H9 (cell line): ENCODE data around the gene SLC35A4. TPM values are rescaled to one million over a fixed set of nuclear protein-coding genes. Genes with fewer than 3 reads are reported as not detected.

Source experiments
- DNase-seq: peaks from one replicate; pipeline ENCODE4 v3.0.0-alpha.2; 2017
- H2AFZ ChIP-seq: one replicate; pipeline ENCODE4 v1.6.1; 2013; ENCODE audit warnings: mild to moderate bottlenecking, low read length, control low read depth, moderate library complexity
- H2AK5ac ChIP-seq: 2 replicates; pipeline ENCODE4 v1.6.1; 2013; ENCODE audit warnings: low read length, control low read depth, mixed read lengths; ENCODE audit not compliant: insufficient read length
- H2BK120ac ChIP-seq: one replicate; pipeline ENCODE4 v1.6.1; 2013; ENCODE audit warnings: low read depth, mild to moderate bottlenecking, low read length, control low read depth, inconsistent platforms; ENCODE audit not compliant: poor library complexity, severe bottlenecking
- H2BK12ac ChIP-seq: 2 replicates; pipeline ENCODE4 v1.6.1; 2013; ENCODE audit warnings: low read length, control low read depth, mixed read lengths, low read depth; ENCODE audit not compliant: insufficient read length
- H2BK15ac ChIP-seq: 2 replicates; pipeline ENCODE4 v1.6.1; 2013; ENCODE audit warnings: low read depth, low read length, control low read depth
- H2BK20ac ChIP-seq: one replicate; pipeline ENCODE4 v1.6.1; 2013; ENCODE audit warnings: low read depth, mild to moderate bottlenecking, low read length, control low read depth, inconsistent platforms; ENCODE audit not compliant: poor library complexity, severe bottlenecking
- H2BK5ac ChIP-seq: 2 replicates; pipeline ENCODE4 v1.6.1; 2013; ENCODE audit warnings: low read length, control low read depth, mixed read lengths; ENCODE audit not compliant: insufficient read length
- H3K14ac ChIP-seq: 2 replicates; pipeline ENCODE4 v1.6.1; 2013; ENCODE audit warnings: low read length, control low read depth; ENCODE audit not compliant: insufficient read depth
- H3K18ac ChIP-seq: 2 replicates; pipeline ENCODE4 v1.6.1; 2013; ENCODE audit warnings: low read depth, mild to moderate bottlenecking, mixed read lengths, low read length, control low read depth; ENCODE audit not compliant: insufficient read length
- H3K23ac ChIP-seq: 2 replicates; pipeline ENCODE4 v1.6.1; 2013; ENCODE audit warnings: low read length, control low read depth, mixed read lengths, low read depth; ENCODE audit not compliant: insufficient read length
- H3K23me2 ChIP-seq: 2 replicates; pipeline ENCODE4 v1.6.1; 2013; ENCODE audit warnings: low read depth, mild to moderate bottlenecking, mixed read lengths, low read length, control low read depth; ENCODE audit not compliant: insufficient read length, poor library complexity, severe bottlenecking
- H3K27ac ChIP-seq: 2 replicates; pipeline ENCODE4 v1.5.1; 2013; ENCODE audit warnings: low read length, control low read depth, mixed read lengths, low read depth; ENCODE audit not compliant: insufficient read length
- H3K27me3 ChIP-seq: 2 replicates; pipeline ENCODE4 v1.6.1; 2013; ENCODE audit warnings: low read length, control low read depth, inconsistent platforms; ENCODE audit not compliant: insufficient read depth
- H3K4ac ChIP-seq: 2 replicates; pipeline ENCODE4 v1.6.1; 2013; ENCODE audit warnings: low read depth, mild to moderate bottlenecking, control low read depth, inconsistent platforms, low read length, moderate library complexity
- H3K4me1 ChIP-seq: 2 replicates; pipeline ENCODE4 v1.6.1; 2013; ENCODE audit warnings: low read length, control low read depth, inconsistent platforms; ENCODE audit not compliant: insufficient read depth
- H3K4me2 ChIP-seq: 2 replicates; pipeline ENCODE4 v1.6.1; 2013; ENCODE audit warnings: low read length, control low read depth, mixed read lengths; ENCODE audit not compliant: insufficient read length, insufficient read depth
- H3K56ac ChIP-seq: 2 replicates; pipeline ENCODE4 v1.6.1; 2013; ENCODE audit warnings: low read depth, mild to moderate bottlenecking, mixed read lengths, low read length, control low read depth; ENCODE audit not compliant: insufficient read length
- H3K79me1 ChIP-seq: 2 replicates; pipeline ENCODE4 v1.6.1; 2013; ENCODE audit warnings: low read depth, mild to moderate bottlenecking, moderate library complexity, low read length, control low read depth, inconsistent platforms; ENCODE audit not compliant: insufficient read depth, poor library complexity, severe bottlenecking
- H3K79me2 ChIP-seq: 2 replicates; pipeline ENCODE4 v1.6.1; 2013; ENCODE audit warnings: low read length, control low read depth, inconsistent platforms; ENCODE audit not compliant: insufficient read depth
- H3K9ac ChIP-seq: 2 replicates; pipeline ENCODE4 v1.6.1; 2013; ENCODE audit warnings: low read length, control low read depth, mixed read lengths; ENCODE audit not compliant: insufficient read length; ENCODE audit errors: extremely low read depth
- H3K9me3 ChIP-seq: one replicate; pipeline ENCODE4 v1.6.1; 2013; ENCODE audit warnings: low read depth, low read length, inconsistent platforms; ENCODE audit not compliant: control insufficient read depth
- H3T11ph ChIP-seq: one replicate; pipeline ENCODE4 v1.6.1; 2013; ENCODE audit warnings: mild to moderate bottlenecking, low read length, control low read depth, inconsistent platforms
- H4K20me1 ChIP-seq: one replicate; pipeline ENCODE4 v1.6.1; 2013; ENCODE audit not compliant: control insufficient read depth, insufficient read length, insufficient read depth
- H4K5ac ChIP-seq: 2 replicates; pipeline ENCODE4 v1.6.1; 2013; ENCODE audit warnings: low read depth, mild to moderate bottlenecking, mixed read lengths, low read length, control low read depth; ENCODE audit not compliant: insufficient read length
- H4K8ac ChIP-seq: replicated peaks from 2 replicates; pipeline ENCODE4 v1.6.1; 2013; ENCODE audit warnings: low read length, control low read depth, mixed read lengths, low read depth; ENCODE audit not compliant: insufficient read length
- H4K91ac ChIP-seq: 2 replicates; pipeline ENCODE4 v1.6.1; 2013; ENCODE audit warnings: low read depth, mild to moderate bottlenecking, moderate library complexity, mixed read lengths, low read length, control low read depth; ENCODE audit not compliant: insufficient read length
- H3K27ac Mint-ChIP-seq, 3 experiments: 2 replicates in 2 of 3; 3 replicates in 1 of 3; pipeline ENCODE4 v1.8.0; 2020 to 2021; ENCODE audit warnings: mixed read lengths in 3 of 3, mild to moderate bottlenecking in 1 of 3, moderate library complexity in 1 of 3
- H3K27me3 Mint-ChIP-seq: 2 replicates; pipeline ENCODE4 v1.8.0; 2021; ENCODE audit warnings: low read depth, mild to moderate bottlenecking, moderate library complexity, mixed read lengths
- H3K36me3 Mint-ChIP-seq, 3 experiments: 2 replicates in 2 of 3; 3 replicates in 1 of 3; pipeline ENCODE4 v1.8.0; 2020 to 2021; ENCODE audit warnings: low read depth in 3 of 3, mixed read lengths in 3 of 3; ENCODE audit not compliant: insufficient read depth in 1 of 3
- H3K4me1 Mint-ChIP-seq, 2 experiments: 2 replicates each; pipeline ENCODE4 v1.8.0; 2020; ENCODE audit warnings: mixed read lengths in 2 of 2
- H3K4me3 Mint-ChIP-seq, 2 experiments: 2 replicates in 1 of 2; 3 replicates in 1 of 2; pipeline ENCODE4 v1.8.0; 2020 to 2021; ENCODE audit warnings: mild to moderate bottlenecking in 2 of 2, mixed read lengths in 2 of 2, moderate library complexity in 1 of 2
- H3K9me3 Mint-ChIP-seq, 2 experiments: 2 replicates in 1 of 2; 3 replicates in 1 of 2; pipeline ENCODE4 v1.8.0; 2020; ENCODE audit warnings: mild to moderate bottlenecking in 2 of 2, mixed read lengths in 2 of 2, moderate library complexity in 1 of 2
- CTCF ChIP-seq: fragments of 200-600 bp; sonication (generic); conservative IDR thresholded peaks from 3 replicates; pipeline ENCODE4 v1.8.0; 2021; ENCODE audit warnings: antibody characterized with exemption, mild to moderate bottlenecking
- WGBS: extraction: QIAGEN DNeasy Blood & Tissue Kit; methylation state at CpG from one replicate; pipeline ENCODE4 v1.1.7; 2013; ENCODE audit warnings: missing lambda C conversion rate, low lambda C conversion rate, mixed read lengths; ENCODE audit not compliant: insufficient read length; ENCODE audit errors: extremely low coverage; 5-methylcytosine and 5-hydroxymethylcytosine counted together
- total RNA-seq: library from RNA; stranded (reverse); gene quantifications from 2 replicates; pipeline ENCODE4 v1.2.1, GENCODE V29; 2021

Gene SLC35A4
- total RNA-seq, 1 experiment from 2014 or later: 92.0 TPM

DNA sequence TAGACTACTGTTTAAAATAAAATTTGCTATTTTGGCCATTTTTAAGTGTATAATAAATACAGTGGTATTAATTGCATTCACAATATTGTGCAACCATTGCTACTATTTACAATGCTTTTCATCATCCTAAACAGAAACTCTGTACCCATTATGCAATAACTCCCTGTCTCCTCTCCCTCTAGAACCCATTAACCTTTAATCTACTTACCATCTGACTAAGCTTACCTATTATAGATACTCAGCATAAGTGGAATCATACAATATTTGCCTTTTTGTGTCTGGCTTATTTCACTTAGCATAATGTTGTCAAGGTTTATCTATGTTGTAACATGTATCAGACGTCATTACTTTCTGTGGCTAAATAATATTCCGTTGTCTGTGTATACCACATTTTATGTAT, 42.4 kb downstream of the SLC35A4 start:
- no peak overlapping the region for H3K27ac ChIP-seq
- no peak overlapping the region for H3K9ac ChIP-seq
- H4K91ac ChIP-seq: no peak overlapping the region
- H3K4ac ChIP-seq: no peak overlapping the region
- no peak overlapping the region for H3K56ac ChIP-seq
- H3K79me2 ChIP-seq: no peaks in the 10 kb centered on the region
- Mint-ChIP-seq H3K36me3 (no peaks in the 10 kb centered on the region), H3K27me3 (peaks cover 2% of the 10 kb centered on the region; the same call in 1 of the 2 replicates), H3K4me3 (no peak overlapping the region), H3K9me3 (peaks cover 36 to 57% of the 10 kb centered on the region in 2 experiments), H3K27ac (no peak overlapping the region), H3K4me1 (no peaks in the 10 kb centered on the region)
- no peaks in the 10 kb centered on the region for H3K27me3 ChIP-seq
- H2BK20ac ChIP-seq: no peak overlapping the region
- no peak overlapping the region for H2AK5ac ChIP-seq
- no peak overlapping the region for H2BK120ac ChIP-seq
- H3K9me3 ChIP-seq: no peaks in the 10 kb centered on the region
- no CpG with 5 or more reads among the region's 2 CpGs for WGBS
- no peaks in the 10 kb centered on the region for H4K20me1 ChIP-seq
- H3K18ac ChIP-seq: no peak overlapping the region
- TF ChIP-seq CTCF: no peak
- H3K79me1 ChIP-seq: no peaks in the 10 kb centered on the region
- H4K8ac ChIP-seq: no peak overlapping the region
- no peak overlapping the region for H2BK5ac ChIP-seq
- no peak overlapping the region for H2BK15ac ChIP-seq
- no peak overlapping the region for H4K5ac ChIP-seq
- no peak overlapping the region for H3K14ac ChIP-seq
- no peak for DNase-seq
- H3K4me1 ChIP-seq: no peaks in the 10 kb centered on the region
- H3K23me2 ChIP-seq: no peaks in the 10 kb centered on the region
- H3T11ph ChIP-seq: no peak overlapping the region
- no peak overlapping the region for H2AFZ ChIP-seq
- no peak overlapping the region for H3K23ac ChIP-seq
- no peak overlapping the region for H2BK12ac ChIP-seq
- no peak overlapping the region for H3K4me2 ChIP-seq
